GM12892 (cell line): Measurements from ENCODE around the gene EFNA5.

Source experiments
- POLR2A ChIP-seq: IDR thresholded peaks from 2 replicates; pipeline ENCODE4 v1.6.1; 2011; ENCODE audit warnings: low read depth, low read length, control low read depth
- POLR2AphosphoS5 ChIP-seq: IDR thresholded peaks from 2 replicates; pipeline ENCODE4 v1.6.1; 2011; ENCODE audit warnings: low read depth, low read length, control low read depth

DNA sequence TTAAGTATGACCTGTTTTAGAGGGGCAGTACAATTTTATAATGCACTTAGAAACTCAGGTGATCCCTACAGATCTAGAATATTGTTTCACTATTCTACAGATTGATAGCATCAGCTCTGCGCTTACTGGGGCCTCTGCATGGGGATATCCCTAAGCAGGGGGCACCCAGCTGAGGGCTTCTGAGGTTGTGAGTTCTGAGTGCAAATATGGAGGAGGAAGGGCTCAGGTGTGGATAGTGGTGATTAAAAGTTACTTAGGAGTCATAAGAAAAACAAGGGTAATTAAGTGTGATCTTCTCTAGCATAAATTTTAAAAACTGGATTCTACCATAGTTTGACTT is 274.4 kb downstream of the EFNA5 start:
- TF ChIP-seq POLR2A: no peak
- TF ChIP-seq POLR2AphosphoS5: no peak
